Neural progenitor cell (in vitro differentiated cells): Measurements from ENCODE around the gene C1GALT1. TPM values are rescaled to one million over a fixed set of nuclear protein-coding genes. Genes with fewer than 3 reads are reported as not detected.

ENCODE experiments used
- DNase-seq: peaks from one replicate; pipeline ENCODE4 v3.0.0-alpha.2; 2016; ENCODE audit warnings: low spot score
- H2AFZ ChIP-seq: fragments of 200-600 bp; sonication (generic); replicated peaks from 2 replicates; pipeline ENCODE4 v1.6.1; 2016; ENCODE audit warnings: antibody characterized with exemption
- H3F3A ChIP-seq: fragments of 200-600 bp; sonication (generic); 2 replicates; pipeline ENCODE4 v1.6.1; 2016; ENCODE audit warnings: antibody characterized with exemption, low read depth
- H3K27ac ChIP-seq: fragments of 200-600 bp; sonication (generic); 2 replicates; pipeline ENCODE4 v1.5.1; 2016; ENCODE audit warnings: mild to moderate bottlenecking
- H3K27me3 ChIP-seq: fragments of 200-600 bp; sonication (generic); 2 replicates; pipeline ENCODE4 v1.6.1; 2016; ENCODE audit warnings: mild to moderate bottlenecking, moderate library complexity
- H3K36me3 ChIP-seq: fragments of 200-600 bp; sonication (generic); 2 replicates; pipeline ENCODE4 v1.5.1; 2016
- H3K4me1 ChIP-seq: fragments of 200-600 bp; sonication (generic); 2 replicates; pipeline ENCODE4 v1.6.1; 2016; ENCODE audit warnings: mixed run types
- H3K4me2 ChIP-seq: fragments of 200-600 bp; sonication (generic); 2 replicates; pipeline ENCODE4 v1.6.1; 2016
- H3K4me3 ChIP-seq: fragments of 200-600 bp; sonication (generic); 2 replicates; pipeline ENCODE4 v1.5.1; 2016
- H3K79me2 ChIP-seq: fragments of 200-600 bp; sonication (generic); 2 replicates; pipeline ENCODE4 v1.6.1; 2016; ENCODE audit warnings: low read depth
- H3K9ac ChIP-seq: fragments of 200-600 bp; sonication (generic); 2 replicates; pipeline ENCODE4 v1.6.1; 2016
- H3K9me3 ChIP-seq: fragments of 200-600 bp; sonication (generic); 2 replicates; pipeline ENCODE4 v1.5.1; 2016; ENCODE audit warnings: low read depth
- H4K20me1 ChIP-seq: fragments of 200-600 bp; sonication (generic); 2 replicates; pipeline ENCODE4 v1.6.1; 2016; ENCODE audit warnings: low read depth
- H3K27ac Mint-ChIP-seq: 3 replicates; pipeline ENCODE4 v1.8.0; 2021; ENCODE audit warnings: mixed read lengths
- H3K27me3 Mint-ChIP-seq: 2 replicates; pipeline ENCODE4 v1.8.0; 2022; ENCODE audit warnings: low read depth, mild to moderate bottlenecking, inconsistent platforms, moderate library complexity, mixed read lengths; ENCODE audit not compliant: insufficient read depth
- H3K36me3 Mint-ChIP-seq: 3 replicates; pipeline ENCODE4 v1.8.0; 2021; ENCODE audit warnings: mixed read lengths
- H3K4me1 Mint-ChIP-seq: 3 replicates; pipeline ENCODE4 v1.8.0; 2021; ENCODE audit warnings: mixed read lengths
- H3K4me3 Mint-ChIP-seq: 3 replicates; pipeline ENCODE4 v1.8.0; 2021; ENCODE audit warnings: mild to moderate bottlenecking, moderate library complexity, mixed read lengths
- H3K9me3 Mint-ChIP-seq: 3 replicates; pipeline ENCODE4 v1.8.0; 2020; ENCODE audit warnings: mixed read lengths
- CTCF ChIP-seq: fragments of 200-600 bp; sonication (generic); IDR thresholded peaks from 2 replicates; pipeline ENCODE4 v1.5.1; 2017; ENCODE audit warnings: antibody characterized with exemption, mild to moderate bottlenecking
- EZH2 ChIP-seq: fragments of 200-600 bp; sonication (generic); IDR thresholded peaks from 2 replicates; pipeline ENCODE4 v1.6.1; 2017; ENCODE audit warnings: antibody characterized with exemption, mild to moderate bottlenecking, moderate library complexity
- EZH2phosphoT487 ChIP-seq: fragments of 200-600 bp; sonication (generic); IDR thresholded peaks from 2 replicates; pipeline ENCODE4 v1.6.1; 2017; ENCODE audit warnings: antibody characterized with exemption
- total RNA-seq: library from RNA; depleted of rRNA; stranded (reverse); fragments of >200 nt; gene quantifications from 2 replicates; pipeline ENCODE4 v1.2.3, GENCODE V29; 2015; ENCODE audit warnings: low replicate concordance

C1GALT1 gene
- total RNA-seq, 1 donor from 2014 or later, result 59.2 TPM

DNA sequence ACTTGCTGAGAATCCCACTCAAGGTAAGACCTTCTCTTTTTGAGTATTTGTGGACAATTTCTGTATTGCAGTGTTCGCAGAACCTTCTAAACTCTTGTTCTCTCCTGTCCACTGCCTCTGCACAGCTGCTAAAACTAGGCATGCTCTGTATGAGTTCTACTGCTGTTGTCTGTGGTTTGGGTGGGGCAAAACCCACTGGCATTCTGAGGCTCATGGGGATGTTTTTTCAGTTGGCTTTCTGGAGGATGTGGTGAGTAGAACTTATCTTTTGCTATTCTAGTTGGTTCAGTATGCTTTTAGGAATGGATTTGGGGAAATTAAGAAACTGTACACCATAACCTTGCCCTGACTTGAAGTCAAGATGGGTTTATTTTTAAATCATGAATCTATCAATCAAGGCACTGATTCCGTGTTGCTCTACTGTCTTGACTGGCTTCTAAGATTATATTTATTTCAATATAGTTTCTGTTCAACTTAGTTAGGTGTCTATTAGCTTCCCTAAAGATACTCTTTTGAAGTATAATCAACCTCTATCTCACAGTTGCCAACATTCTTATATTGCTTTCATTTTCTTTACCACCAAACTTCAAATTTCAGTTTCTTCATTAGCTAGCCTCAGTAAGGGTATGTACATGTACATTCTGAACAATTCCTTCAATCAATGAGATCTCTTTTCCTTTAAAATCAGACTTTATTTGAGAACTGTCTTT is 25.0 kb upstream of the C1GALT1 start:
- Histone ChIP-seq H3K27me3 (no peaks in the 10 kb centered on the region), H3K4me1 (peaks cover 5% of the 10 kb centered on the region), H3K79me2 (no peaks in the 10 kb centered on the region), H3K9me3 (no peaks in the 10 kb centered on the region), H3K4me3 (no peak overlapping the region), H3K27ac (no peak overlapping the region), H4K20me1 (no peaks in the 10 kb centered on the region), H3K4me2 (no peak overlapping the region), H3F3A (no peaks in the 10 kb centered on the region), H2AFZ (no peak overlapping the region), H3K9ac (no peak overlapping the region), H3K36me3 (no peaks in the 10 kb centered on the region)
- no peak for DNase-seq
- TF ChIP-seq CTCF (no peak), EZH2phosphoT487 (no peak)
- Mint-ChIP-seq H3K27me3 (peaks cover 6% of the 10 kb centered on the region), H3K36me3 (no peaks in the 10 kb centered on the region), H3K4me1 (no peaks in the 10 kb centered on the region), H3K4me3 (no peak overlapping the region), H3K27ac (no peak overlapping the region), H3K9me3 (peaks cover 18% of the 10 kb centered on the region)

- Mint-ChIP-seq H3K9me3 (peaks cover 18% of the 10 kb centered on the region), H3K27me3 (peaks cover 3% of the 10 kb centered on the region), H3K4me3 (no peak overlapping the region), H3K36me3 (no peaks in the 10 kb centered on the region), H3K27ac (no peak overlapping the region), H3K4me1 (no peaks in the 10 kb centered on the region)
- no peak for DNase-seq
- no peak overlapping the region for H3K27ac ChIP-seq
- no peak overlapping the region for H2AFZ ChIP-seq
- TF ChIP-seq EZH2phosphoT487 (no peak), CTCF (no peak)
- H3K4me2 ChIP-seq, result no peak overlapping the region
- H3K36me3 ChIP-seq, result no peaks in the 10 kb centered on the region
- H3K79me2 ChIP-seq, result no peaks in the 10 kb centered on the region
- no peaks in the 10 kb centered on the region for H3F3A ChIP-seq
- no peak overlapping the region for H3K9ac ChIP-seq
- H3K27me3 ChIP-seq, result no peaks in the 10 kb centered on the region
- H3K4me3 ChIP-seq, result no peak overlapping the region
- H4K20me1 ChIP-seq, result no peaks in the 10 kb centered on the region
- peaks cover 5% of the 10 kb centered on the region for H3K4me1 ChIP-seq
- H3K9me3 ChIP-seq, result no peaks in the 10 kb centered on the region
These were observed 24.5 kb upstream of the C1GALT1 start for GRCh38 chr7:7157887-7158271.

- Mint-ChIP-seq H3K27ac (no peak overlapping the region), H3K27me3 (peaks cover 3% of the 10 kb centered on the region), H3K36me3 (no peaks in the 10 kb centered on the region), H3K4me1 (no peaks in the 10 kb centered on the region), H3K9me3 (peaks cover 12% of the 10 kb centered on the region), H3K4me3 (no peak overlapping the region)
- Histone ChIP-seq H3K9me3 (no peaks in the 10 kb centered on the region), H3K4me3 (no peak overlapping the region), H3K79me2 (no peaks in the 10 kb centered on the region), H3K4me1 (peaks cover 5% of the 10 kb centered on the region), H3K27ac (no peak overlapping the region), H3K4me2 (no peak overlapping the region), H3K27me3 (no peaks in the 10 kb centered on the region), H4K20me1 (no peaks in the 10 kb centered on the region), H3F3A (no peaks in the 10 kb centered on the region), H2AFZ (no peak overlapping the region), H3K9ac (no peak overlapping the region), H3K36me3 (no peaks in the 10 kb centered on the region)
- TF ChIP-seq CTCF, result no peak
- no peak for TF ChIP-seq EZH2
- TF ChIP-seq EZH2phosphoT487, result no peak
- DNase-seq, result no peak
These were observed 23.2 kb upstream of the C1GALT1 start for GRCh38 chr7:7159063-7159658.
